Stimulated activated CD4-positive, alpha-beta T cell treated with anti-CD3 and anti-CD28 coated beads, Interleukin-15, amount 100 ng/mL, for 48 hours (primary cell): ENCODE results near the gene TSPAN9.

Experiments
- DNase-seq, 2 donors: peaks; one replicate each; pipeline ENCODE4 v3.0.0-alpha.2; 2020; ENCODE audit warnings: low read depth in 2 of 2

TSPAN9 gene

DNA sequence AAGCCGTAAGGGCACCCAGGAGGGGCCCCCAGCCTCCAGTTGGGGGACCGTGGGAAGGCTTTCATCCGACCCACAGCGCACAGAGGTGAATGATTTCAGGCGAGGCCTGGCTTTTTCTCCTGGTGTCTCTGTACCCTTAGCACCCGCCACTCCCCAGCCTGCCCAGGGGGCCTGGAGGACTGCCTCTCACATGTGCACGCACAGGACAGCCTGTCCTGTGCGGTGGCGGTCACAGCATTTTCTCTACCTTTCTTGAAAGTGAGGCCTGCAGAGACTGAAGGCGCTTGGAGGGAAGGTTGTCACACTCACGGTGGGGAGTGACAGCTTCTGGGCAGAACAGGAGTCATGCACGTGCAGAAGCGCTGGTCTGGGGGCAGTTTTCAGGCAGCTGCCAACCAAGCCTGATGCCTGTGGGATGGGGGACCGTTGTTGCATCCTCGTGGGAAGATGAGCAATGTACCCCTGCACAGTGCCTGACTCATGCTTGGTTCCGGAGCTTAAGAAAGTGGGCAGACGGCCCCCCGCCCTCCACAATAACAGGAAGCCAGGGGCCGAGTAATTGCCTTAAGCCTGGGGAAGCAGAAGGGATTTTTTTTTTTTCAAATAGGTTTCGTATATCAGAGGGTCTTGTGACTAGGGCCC, 148.1 kb downstream of the TSPAN9 start:
- no peak for DNase-seq

DNA sequence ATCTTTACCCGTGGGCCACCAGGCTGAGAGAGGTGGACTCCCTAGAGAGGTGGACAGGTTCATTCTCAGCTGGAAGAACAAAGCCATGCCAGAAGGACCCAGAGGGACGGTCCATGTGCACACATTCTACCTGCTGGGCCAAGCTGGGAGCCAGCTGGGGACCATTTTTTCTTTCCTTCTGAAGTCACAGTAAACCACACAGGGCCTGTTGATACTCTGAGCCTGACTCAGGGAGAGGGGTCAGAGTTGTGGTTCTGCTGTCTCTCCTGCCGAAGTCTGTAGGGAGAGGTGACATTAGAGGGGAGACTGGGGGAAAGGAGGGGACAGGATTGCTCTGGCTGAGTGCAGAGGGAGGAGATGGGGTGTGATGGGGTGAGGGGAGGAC, 148.6 kb downstream of the TSPAN9 start:
- no peak for DNase-seq

DNA sequence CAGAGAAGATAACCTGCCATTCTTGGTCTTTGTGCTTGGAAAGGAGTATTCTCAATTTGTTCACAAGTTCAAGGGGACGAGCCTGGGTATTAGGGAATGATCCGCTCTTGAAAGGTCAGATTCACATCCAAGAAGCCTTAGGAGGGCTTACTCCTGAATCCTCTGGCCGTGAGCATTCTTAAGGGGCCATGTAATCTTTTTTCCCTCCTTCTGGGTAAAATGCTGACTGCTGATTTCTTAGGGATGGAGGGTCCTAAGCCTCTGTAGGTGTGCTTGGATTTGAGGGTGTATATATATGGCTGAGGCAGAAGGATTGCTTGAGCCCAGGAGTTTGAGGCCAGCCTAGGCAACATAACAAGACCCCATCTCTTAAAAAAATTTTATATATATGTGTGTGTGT, 149.1 kb downstream of the TSPAN9 start:
- DNase-seq: no peak

DNA sequence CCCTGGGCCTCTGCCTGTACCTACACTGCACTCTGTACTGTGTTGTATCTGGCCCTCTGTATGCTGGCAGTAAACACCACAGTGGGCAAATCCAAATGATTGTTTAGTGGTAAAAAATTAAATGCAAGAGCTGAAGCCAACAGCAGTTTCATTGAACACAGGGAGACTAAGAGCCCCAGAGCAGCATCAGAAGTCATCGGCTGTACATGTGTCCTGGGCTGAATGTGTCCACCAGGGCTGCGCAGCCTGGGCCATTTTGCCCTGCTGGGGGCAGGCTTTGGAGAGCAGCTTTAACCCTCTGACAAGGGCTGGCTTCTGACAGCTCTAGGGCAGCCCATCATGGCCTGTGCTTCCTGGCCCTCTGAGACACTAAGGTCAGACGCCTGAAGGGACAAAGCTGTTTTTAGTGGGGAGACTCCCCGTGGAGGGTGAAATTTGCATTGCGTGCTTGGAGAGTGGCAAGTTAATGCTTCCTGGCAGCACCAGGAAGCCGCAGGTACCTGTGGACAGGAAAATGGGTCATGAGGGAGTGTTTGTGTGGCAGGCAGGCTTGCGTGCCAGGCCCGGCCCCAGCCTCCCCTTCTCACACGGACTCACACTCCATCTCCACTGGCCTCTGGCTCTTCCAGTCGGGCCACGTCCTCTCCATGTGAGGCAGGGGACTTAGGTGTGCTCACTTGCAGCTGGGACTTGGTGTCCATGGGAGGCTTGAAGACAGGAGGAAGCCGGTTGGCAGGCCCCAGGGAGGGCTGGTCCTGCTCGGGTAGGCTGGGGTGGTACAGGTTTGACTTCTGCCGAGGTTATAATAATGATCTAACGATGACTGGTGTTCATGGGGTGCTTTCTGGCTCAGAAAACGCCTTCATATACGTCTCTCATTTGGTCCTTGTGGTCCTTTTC, 150.1 kb downstream of the TSPAN9 start:
- DNase-seq: no peak

DNA sequence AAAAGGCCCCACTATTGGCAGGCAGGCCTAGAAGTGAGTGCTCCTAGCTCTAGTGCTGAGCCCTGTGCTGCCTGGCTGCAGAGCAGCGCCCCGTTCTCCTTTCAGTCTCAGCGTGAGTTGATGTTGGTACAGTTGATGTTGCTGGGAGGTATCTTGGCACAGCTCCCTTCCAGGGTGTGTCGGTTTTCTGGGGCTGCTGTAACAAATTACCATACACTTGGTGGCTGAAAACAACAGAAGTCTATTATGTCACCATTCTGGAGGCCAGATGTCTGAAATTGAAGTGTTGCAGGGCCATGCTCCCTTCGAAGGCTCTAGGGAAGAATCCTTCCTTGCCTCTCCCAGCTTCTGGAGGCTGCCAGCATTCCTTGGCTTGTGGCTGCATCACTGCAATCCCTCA, 151.4 kb downstream of the TSPAN9 start:
- no peak for DNase-seq

DNA sequence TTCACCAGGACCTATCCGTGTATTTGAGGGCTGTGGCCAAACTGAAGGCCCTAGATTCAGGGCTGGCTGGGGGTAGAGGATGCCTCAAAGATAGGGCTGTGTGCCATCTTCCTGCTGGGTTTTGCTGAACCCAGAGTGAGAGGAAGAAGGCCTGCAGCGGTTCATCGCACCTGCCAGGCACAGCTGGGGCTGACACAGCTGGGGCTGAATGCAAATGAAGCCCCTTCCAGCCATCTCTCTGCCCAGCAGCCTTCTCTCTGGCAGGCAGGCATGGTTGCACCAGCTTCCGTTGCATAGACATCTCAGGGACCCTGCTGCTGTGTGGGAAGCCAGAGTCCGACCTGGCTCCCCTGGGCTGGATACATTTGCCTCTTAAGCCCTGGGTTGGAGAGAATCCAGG, 152.4 kb downstream of the TSPAN9 start:
- no peak for DNase-seq

DNA sequence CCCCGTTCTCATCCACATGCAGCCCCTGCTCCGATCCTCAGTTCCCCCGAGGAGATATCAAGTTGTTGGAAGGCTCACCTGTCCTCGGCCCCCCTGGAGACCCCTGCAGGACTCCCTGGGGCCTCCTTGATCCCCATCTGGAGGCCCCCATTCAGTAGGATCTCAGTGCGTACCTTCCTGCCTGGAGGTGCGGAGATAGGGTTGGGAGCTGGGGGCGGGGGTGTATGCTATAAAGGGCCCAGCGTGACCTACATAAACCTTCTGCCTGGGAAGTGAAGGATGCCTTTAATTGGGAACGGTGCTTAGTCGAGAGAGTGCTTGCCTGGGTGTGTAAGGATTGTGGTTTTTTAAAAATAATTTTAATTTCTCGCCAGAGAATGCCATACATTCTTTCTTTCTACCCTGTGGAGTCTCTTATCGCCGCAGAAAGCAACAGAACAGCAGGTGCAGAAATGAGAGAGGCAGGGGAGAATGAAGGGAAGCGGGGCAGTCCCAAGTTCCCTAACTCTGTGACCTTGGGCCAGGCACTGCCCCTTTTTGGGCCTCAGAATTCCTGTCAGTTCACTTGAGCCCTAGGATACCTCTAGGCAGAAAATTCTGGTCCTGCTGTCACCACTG, 153.7 kb downstream of the TSPAN9 start:
- DNase-seq: no peak

DNA sequence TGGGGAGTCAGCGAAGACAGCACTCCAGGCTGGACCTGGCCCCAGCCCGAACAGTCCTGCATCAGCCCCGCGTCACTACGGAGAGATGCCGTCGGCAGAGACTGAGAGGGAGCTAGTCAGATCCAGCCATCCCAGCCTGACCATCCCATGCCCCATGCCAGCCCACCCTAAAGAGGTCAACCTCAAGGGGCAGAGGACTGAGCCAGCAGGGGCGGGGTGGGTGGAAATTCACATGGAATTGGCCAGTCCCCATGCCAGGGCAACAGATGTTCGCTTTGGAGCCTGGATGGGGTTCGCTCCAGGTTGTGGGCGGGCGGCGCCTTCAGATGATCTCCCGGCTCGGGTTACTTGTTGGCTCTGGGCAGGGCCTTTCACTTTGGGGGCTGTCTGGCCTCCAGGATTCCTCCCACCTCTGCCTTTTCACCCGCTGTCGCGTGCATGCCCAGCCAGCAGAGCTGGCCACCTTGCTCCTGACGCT, 154.3 kb downstream of the TSPAN9 start:
- no peak for DNase-seq

DNA sequence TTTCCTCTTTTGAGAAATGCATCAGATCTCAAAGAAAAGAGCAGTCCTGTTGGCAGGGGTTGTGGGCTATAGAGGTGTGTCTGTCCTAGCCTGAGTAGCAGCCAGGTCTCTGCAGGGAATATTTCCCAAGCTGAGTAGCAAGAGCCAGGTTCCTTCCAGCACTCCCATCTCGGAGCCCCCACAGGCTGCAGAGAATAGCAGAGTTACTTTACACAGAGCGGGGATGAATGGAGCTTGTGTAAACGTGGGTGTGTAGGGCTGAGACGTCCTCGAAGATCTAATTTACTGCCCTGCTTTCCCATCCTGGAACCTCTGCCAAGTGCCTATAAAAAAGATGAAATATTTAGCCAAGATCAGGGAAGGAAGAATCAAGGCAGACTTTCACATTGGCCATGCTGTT, 156.6 kb downstream of the TSPAN9 start:
- no peak for DNase-seq

DNA sequence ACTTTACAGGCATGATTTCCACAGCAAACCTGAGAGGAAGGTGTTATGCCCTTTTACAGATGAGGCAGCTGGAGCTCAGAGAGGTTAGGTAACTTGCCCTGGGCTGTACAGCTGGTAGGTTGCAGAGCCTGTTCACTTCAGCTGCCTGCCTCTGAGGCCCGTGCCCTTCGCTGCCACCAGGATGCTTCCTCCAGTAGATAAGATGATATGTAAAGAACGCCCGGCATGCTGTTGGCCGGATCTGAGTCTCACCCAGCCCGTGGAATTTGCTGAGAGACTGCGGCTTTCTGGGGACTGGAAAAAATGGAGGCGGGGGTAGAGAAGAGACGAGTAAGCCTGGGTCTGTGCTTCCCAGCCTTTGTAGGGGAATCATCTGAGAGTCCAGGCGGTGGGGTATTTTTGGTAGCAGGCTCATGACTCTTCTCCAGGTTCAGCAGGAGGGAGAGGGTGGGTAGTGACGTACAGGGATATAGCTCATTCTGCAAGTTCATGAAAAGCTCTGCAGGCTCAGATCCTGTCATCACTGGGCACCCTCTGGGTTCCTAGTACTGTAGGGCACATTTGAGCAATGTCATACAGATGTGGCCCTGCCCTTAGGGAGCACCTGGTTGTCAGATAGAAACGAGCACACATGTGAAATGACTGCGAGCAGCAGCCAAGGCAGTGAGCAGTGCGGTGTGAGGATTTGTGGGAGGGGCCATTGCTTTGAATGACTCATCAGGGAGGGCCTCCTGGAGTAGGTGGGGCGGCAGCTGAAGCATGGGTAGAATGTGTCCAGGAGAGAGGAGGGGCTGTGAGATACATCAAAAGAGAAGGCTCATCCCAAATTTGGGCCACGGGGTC, 159.4 kb downstream of the TSPAN9 start:
- DNase-seq: peak in 1 of 2 donors; percentile 4

DNA sequence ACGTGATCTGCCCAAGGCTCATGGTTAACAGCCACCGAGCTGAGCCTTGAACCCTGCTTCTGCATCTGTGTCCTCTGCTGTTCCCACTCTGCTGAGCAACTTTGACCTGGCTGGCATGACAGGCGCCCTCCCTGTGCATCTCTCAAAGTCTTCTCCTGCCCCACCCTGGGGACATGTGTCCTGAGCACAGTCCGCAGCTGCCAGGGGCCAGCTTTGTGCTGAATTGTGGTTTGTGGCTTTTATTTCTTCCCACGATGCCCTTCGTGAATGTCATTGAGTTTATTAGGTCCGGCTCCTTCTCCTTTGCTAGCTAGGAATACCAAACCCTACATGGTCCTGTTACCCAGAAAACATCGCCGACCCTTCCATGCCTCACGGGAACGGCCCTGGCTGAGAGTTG, 161.0 kb downstream of the TSPAN9 start:
- DNase-seq: no peak

DNA sequence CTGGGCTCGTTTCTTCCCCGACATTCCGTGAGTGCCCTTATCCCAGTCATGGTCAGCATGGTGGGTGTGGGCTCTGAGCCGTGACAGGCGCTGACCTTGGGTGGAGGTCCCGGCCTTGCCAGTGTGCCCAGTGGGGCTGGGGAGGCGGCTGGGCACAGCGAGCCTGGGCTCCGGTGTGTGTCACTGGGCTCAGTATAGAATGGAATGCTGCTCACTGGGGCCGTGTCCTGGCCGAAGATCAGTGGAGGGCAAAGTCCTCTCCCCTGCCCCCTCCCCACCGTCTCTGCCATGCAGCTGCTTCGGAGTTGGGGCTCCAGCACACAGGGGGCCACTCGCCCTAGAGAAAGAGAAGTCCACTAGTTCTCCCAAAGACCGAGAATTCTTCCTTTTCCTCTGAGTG, 164.4 kb downstream of the TSPAN9 start:
- no peak for DNase-seq

DNA sequence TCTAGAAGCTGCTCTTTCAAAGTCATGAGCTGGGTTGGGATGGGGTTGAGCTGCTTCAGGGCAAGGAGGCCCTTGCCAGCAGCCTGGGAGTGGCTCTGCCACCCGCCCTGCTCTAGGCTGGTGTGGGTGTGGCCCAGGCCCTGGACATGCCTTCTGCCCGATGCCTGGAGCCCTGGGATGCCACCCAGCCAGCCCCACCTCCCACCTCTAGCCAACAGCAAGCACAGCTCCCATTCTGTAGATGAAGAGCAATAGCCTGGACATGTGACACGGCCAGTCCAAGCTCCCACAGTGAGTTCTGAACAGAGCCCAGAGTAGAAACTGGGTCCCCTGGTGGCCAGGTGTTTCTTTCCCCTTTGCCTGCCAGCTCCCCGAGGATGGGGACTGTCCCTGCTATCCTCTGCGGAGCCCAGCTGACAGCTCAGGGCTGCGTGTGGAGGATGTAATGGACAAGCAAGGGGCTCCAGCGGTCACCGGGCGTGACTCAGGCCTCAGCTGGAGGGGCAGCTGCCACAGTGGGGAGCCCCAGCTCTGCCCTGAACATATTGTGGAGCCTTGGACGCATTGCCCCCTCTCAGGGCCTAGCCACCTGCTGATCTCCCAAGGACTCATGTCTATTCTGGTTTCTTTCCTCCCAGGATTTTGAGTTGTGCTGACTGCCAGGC, 165.2 kb downstream of the TSPAN9 start:
- no peak for DNase-seq

DNA sequence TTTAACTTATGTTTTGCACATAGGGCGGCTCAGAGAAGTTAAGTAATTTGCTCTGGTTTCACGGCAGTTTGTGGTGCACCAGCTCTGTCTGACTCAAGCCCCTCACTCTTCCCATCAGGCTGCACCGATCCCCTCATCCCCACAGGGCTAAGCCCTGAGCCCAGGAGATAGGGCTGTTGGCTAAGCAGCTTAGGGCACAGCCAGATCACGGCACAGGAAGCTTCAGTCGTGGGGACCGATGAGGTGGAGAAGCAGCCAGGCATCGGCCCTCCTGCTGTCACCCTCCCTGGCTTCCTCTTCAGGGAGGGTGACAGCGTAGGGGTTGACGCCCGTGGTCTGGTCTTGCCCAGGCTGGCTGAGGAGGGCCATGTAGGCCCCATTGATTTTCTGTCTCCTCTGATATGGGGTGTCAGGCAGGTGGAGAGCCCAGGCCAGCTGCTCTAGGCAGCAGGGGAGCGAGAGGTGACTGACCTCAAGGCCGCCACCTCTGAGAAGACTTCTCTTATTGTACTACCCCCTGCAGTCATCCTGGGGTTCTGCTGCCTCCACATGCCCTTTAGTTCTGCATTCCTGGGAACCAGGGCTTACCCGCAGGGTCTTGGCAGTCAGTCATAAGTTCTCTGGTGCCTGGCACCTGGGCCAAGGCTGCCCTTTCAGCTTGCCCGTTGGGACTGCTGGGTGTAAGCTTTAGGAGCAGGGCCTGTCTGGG, 166.4 kb downstream of the TSPAN9 start:
- DNase-seq: no peak

DNA sequence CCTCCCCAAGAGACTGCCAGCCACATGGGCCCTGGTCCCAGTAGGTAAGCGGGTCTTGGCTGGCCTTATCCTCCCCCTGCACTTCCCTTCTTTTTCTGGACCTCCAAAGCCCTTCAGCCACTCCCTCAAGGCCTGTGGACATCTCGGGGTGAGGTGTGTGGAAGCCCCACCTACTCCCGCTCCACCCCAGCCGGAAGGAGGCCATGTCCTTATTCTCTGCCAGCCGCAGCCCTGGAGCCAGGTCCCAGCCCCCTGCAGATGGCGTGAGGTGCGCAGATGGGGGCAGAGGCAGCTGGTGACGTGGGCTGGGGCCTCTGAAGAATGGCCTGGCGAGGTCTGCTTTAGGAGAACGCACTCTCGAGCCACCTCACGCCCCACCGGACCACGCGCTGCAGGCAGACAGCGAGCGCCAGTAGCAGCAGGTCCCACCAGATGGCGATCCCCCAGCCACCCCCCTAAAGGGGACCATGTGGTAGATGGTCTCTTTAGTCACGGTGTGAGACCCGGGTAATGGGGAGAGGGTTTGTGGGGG, 167.1 kb downstream of the TSPAN9 start:
- DNase-seq: no peak

DNA sequence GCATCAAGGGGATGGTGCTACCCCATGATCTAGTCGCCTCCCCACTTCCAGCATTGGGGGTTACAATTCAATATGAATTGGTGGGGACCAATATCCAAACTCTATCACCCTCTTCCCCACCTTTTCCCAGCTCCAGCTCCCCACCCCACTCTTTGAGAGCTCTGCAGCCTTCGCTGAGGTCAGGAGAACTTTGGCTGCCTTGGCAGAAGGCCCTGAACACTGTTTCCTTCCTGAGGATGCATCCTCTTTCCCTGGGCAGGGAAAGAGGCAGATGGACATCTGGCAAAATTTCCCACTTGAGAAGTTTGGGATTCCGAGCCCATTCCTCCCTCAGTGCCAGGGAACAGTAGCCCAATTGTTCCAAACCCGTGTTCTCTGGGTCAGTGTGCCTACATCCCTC, 169.1 kb downstream of the TSPAN9 start:
- DNase-seq: no peak

DNA sequence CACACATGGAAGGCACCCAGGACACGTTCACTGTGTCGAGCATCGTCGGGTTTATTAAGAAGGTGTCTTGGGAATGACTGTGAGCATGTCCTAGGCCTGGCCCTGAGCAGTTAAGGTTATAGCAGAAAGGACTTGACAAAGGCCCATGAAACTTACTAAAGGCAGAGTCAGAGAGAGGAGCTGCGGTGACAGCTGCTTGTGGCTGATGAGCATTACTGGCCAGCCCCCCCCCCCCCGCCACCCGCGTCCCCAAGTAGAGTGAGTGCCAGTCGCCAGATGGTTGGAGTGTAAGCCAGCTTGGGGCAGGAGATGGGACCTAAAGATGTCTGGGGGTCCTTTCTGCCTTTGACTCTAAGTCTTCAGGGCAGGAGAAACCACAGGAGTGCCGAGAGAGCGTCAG, 169.9 kb downstream of the TSPAN9 start:
- DNase-seq: no peak

DNA sequence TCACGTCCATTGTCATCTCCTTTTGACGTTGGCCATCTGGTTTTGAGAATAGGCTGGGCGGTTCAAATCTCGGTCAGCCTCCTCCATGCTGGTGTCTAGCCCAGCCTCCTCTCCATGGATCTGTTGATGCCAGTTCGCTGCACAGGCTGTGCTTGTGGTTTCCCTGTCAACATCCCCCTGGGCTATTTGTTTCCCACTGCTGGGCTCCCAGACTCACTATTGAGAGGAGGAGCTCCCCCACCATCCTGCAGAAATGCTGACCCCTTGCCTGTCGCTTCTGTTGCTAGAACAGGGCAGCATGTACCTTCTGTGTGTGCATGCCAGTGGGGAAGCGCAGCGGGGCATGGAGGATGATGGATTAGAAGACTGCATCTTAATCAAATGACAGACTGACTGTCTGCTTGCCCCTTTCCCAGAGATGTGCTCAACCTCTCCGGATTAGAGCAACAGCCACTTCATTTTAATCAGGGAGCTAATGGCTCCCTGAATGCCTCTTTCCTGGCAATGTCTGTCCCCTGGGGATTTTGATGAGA, 170.5 kb downstream of the TSPAN9 start:
- DNase-seq: no peak

DNA sequence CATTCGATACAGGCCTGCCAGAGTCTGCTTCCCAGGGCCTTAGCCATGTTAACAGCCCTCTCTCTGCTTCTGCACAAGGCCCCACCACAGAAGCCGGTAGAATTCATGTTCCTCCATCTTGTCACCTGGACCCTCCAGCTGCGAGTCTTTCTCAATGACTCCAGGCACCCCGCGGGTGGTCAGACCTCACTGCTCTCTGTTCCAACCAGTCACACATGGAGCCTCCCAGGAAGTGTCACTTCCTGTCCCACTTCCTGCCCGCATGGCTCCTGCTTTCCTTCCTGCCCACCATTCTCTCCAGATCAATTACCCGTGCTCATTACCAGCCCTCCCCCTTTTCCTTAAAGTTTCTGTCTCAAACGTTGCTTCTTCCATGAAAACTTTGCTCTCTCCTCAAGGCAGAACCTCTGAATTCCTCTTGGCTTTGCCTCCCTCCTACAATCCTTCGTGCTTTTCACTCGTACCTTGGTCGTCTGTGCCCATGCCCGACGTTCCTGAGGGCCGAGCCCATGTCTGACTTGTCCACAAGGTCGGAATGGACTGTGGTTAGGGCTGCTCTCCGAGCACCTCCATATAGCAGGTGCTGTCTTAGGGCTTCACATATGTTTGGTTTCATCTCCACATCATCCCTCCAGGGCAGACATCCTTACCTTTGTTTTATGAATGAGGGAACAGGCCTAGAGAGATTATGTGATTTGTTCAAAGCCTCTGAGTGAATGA, 172.1 kb downstream of the TSPAN9 start:
- DNase-seq: no peak

DNA sequence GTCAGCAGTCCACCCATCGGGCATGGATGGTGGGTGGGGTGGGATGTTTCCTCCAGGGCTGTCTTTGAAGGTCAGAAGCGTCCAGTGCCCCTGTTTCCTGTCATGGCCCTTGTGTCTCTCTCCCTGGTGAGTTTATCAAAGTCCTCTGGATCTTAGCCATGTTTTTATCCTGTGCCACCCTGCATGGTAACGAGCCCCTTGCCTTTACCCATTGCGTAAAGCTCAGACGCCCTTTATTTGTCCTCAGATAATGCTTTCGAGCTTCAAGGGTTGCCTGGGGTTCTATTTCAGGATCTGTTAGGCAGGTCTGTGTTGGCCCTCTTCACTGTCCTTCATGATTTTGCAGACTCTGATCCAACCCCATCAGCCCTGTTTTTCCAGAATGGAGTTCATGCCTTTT, 172.9 kb downstream of the TSPAN9 start:
- no peak for DNase-seq
